K562 (cell line): Measurements from ENCODE around the gene SEC31A. TPM values are rescaled to one million over a fixed set of nuclear protein-coding genes. Genes with fewer than 3 reads are reported as not detected.

Experiments used
- BHLHE40 ChIP-seq: IDR thresholded peaks from 2 replicates; pipeline ENCODE4 v1.6.1; 2011; ENCODE audit warnings: low read length, improper control_type of control experiment
- CBX1 ChIP-seq: sonication (generic); IDR thresholded peaks from 2 replicates; pipeline ENCODE4 v1.6.1; 2016; ENCODE audit warnings: antibody characterized with exemption, low read depth, mild to moderate bottlenecking
- CHD2 ChIP-seq: IDR thresholded peaks from 2 replicates; pipeline ENCODE4 v1.6.1; 2011; ENCODE audit warnings: low read depth, low read length
- GABPB2 ChIP-seq: fragments of 250-450 bp; sonication (Bioruptor Pico); conservative IDR thresholded peaks from 2 replicates; pipeline ENCODE4 v1.5.1; 2021; ENCODE audit warnings: mild to moderate bottlenecking
- HMGN3 ChIP-seq: IDR thresholded peaks from 2 replicates; pipeline ENCODE4 v1.6.1; 2011; ENCODE audit warnings: borderline replicate concordance, low read depth, mild to moderate bottlenecking, mixed read lengths, low read length; ENCODE audit not compliant: insufficient read length; ENCODE audit errors: extremely low read depth
- POLR2AphosphoS5 ChIP-seq: IDR thresholded peaks from 2 replicates; pipeline ENCODE4 v1.6.1; 2011; ENCODE audit warnings: mild to moderate bottlenecking, low read depth, low read length, moderate library complexity; ENCODE audit not compliant: control insufficient read depth, insufficient read depth
- RBFOX2 ChIP-seq: fragments of 200-400 bp; formaldehyde crosslinking; IDR thresholded peaks from 2 replicates; pipeline ENCODE4 v1.6.1; 2017; ENCODE audit warnings: low read depth, mild to moderate bottlenecking, low read length, moderate library complexity
- SRSF3 ChIP-seq: fragments of 200-400 bp; formaldehyde crosslinking; IDR thresholded peaks from 2 replicates; pipeline ENCODE4 v1.6.1; 2016; ENCODE audit warnings: mild to moderate bottlenecking, low read length, moderate library complexity; ENCODE audit not compliant: insufficient read depth
- XRCC5 ChIP-seq: fragments of 200-400 bp; formaldehyde crosslinking; IDR thresholded peaks from 2 replicates; pipeline ENCODE4 v1.6.1; 2017; ENCODE audit warnings: low read depth, mild to moderate bottlenecking, low read length
- YY1 ChIP-seq, 3 experiments: IDR thresholded peaks; 2 replicates each; pipeline ENCODE4 v1.6.1; 2011; ENCODE audit warnings: low read length in 2 of 3, mild to moderate bottlenecking in 2 of 3, moderate library complexity in 2 of 3, borderline replicate concordance in 1 of 3, control low read depth in 1 of 3, low read depth in 1 of 3; ENCODE audit not compliant: insufficient read depth in 3 of 3, insufficient replicate concordance in 2 of 3, control insufficient read depth in 1 of 3, insufficient read length in 1 of 3; ENCODE audit errors: extremely low read depth in 1 of 3
- ZC3H4 ChIP-seq: sonication (generic); formaldehyde crosslinking; IDR thresholded peaks from 2 replicates; pipeline ENCODE4 v1.9.0; 2021; ENCODE audit warnings: missing genetic modification reagents, borderline replicate concordance
- ZEB2 ChIP-seq: fragments of 450-650 bp; IDR thresholded peaks from 2 replicates; pipeline ENCODE4 v1.6.1; 2016
- ZNF212 ChIP-seq: fragments of 450-650 bp; formaldehyde crosslinking; IDR thresholded peaks from 2 replicates; pipeline ENCODE4 v1.4.0; 2020; ENCODE audit warnings: mild to moderate bottlenecking
- ZNF3 ChIP-seq: fragments of 250-450 bp; sonication (Bioruptor Pico); IDR thresholded peaks from 2 replicates; pipeline ENCODE4 v1.5.0; 2021; ENCODE audit warnings: mild to moderate bottlenecking, moderate library complexity
- polyA plus RNA-seq, 8 experiments: library from polyadenylated mRNA; depleted of rRNA in 4 of 8; stranded (reverse) in 5 of 8; unstranded in 3 of 8; fragments of >200 nt; fragmentation: Nextera tagmentation in 2 of 8; fragmentation: Illumina TruSeq in 1 of 8; extraction: Ambion mirVana in 2 of 8; extraction: Trizol in 1 of 8; gene quantifications; 2 replicates each; pipeline versions ENCODE4 v1.2.1 to v1.2.3, GENCODE V29; 2011 to 2014; ENCODE audit warnings: inconsistent platforms in 1 of 8, missing spikeins in 1 of 8
- total RNA-seq, 7 experiments: library from RNA; depleted of rRNA in 6 of 7; stranded (reverse); fragments of >200 nt in 6 of 7; fragmentation: Illumina TruSeq in 2 of 7; extraction: Trizol in 2 of 7; gene quantifications; 2 replicates each; pipeline versions ENCODE4 v1.2.1 to v1.2.3, GENCODE V29; 2011 to 2021; ENCODE audit warnings: low replicate concordance in 1 of 7
- TF ChIP-seq, protein P1 (sequence below), 2 experiments: fragments of 450-650 bp in 1 of 2; sonication (generic) in 1 of 2; formaldehyde crosslinking in 1 of 2; IDR thresholded peaks in 1 of 2; conservative IDR thresholded peaks in 1 of 2; 2 replicates each; pipeline versions ENCODE4 v1.6.1 to v1.8.1; 2016 to 2023; ENCODE audit warnings: mild to moderate bottlenecking in 2 of 2, moderate library complexity in 2 of 2, inconsistent platforms in 1 of 2, missing genetic modification reagents in 1 of 2
- TF ChIP-seq, protein P2 (sequence below): fragments of 450-650 bp; IDR thresholded peaks from 2 replicates; pipeline ENCODE4 v1.7.1; 2018; ENCODE audit warnings: mild to moderate bottlenecking, low read depth; ENCODE audit not compliant: partially characterized antibody
- TF ChIP-seq, protein P3 (sequence below), 2 experiments: fragments of 450-650 bp in 1 of 2; sonication (generic) in 1 of 2; formaldehyde crosslinking; conservative IDR thresholded peaks; 2 replicates each; pipeline versions ENCODE4 v1.4.0 to v1.8.1; 2020 to 2022; ENCODE audit warnings: mild to moderate bottlenecking in 1 of 2, missing genetic modification reagents in 1 of 2
- TF ChIP-seq, protein P4 (sequence below), 2 experiments: IDR thresholded peaks in 1 of 2; conservative IDR thresholded peaks in 1 of 2; 2 replicates each; pipeline ENCODE4 v1.6.1; 2016; ENCODE audit warnings: low read depth in 2 of 2, mild to moderate bottlenecking in 1 of 2, missing compliant biosample characterization in 1 of 2, missing genetic modification characterization in 1 of 2, moderate library complexity in 1 of 2

SEC31A gene
- total and polyA plus RNA-seq, 9 of the 15 experiments (the other 6 are each of a cell fraction or from before 2014, with no cell fraction given): 78.9 to 241 (median 173) TPM

DNA sequence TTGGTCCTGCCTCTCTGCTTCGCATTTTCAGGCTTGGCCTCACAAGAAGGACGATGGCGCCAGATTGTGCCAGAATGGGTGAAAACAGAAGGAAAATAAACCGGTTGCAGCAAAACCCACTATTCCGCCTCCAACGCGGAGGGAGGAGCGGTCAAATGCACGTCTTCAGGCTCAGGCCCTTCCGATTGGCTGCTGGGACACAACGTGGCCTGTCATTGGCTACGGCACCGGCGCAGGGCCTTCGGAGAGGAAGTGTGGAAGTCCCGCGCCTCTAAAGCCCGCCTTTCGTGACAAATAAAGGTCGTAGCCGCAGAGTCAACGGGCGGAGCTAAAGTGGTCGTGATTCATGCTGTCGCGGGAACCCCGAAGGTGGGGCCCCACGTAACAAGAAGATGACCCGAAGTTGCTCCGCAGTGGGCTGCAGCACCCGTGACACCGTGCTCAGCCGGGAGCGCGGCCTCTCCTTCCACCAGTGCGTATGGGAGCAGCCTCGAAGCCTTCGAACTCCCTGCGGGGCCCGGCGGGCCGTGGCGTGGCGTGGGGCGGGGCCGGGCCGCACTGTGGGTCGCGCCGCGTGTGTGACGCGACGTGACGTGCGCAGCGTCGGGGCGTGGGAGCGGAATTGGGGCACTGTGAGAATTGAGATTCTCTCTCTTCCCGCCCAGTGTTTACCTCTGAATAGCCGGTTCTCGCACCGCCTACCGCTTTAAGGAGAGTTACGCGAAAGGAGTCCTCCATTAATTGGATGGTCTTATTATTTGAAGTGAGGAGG is 9.6 kb upstream of the SEC31A start, which contains the start of gene THAP9 (continued):
- no peak for TF ChIP-seq XRCC5
- TF ChIP-seq POLR2AphosphoS5: peak; percentile 91
- TF ChIP-seq, protein P1, sequence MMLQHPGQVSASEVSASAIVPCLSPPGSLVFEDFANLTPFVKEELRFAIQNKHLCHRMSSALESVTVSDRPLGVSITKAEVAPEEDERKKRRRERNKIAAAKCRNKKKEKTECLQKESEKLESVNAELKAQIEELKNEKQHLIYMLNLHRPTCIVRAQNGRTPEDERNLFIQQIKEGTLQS (IDR thresholded peaks at IDR 0.05): peak; percentile 48
- TF ChIP-seq, protein P1 (CRISPR knock-in tag; conservative IDR thresholded peaks at IDR 0.05): peak; percentile 24
- TF ChIP-seq CHD2: peak; percentile 92
- peak; percentile 55; the same call in 1 of the 2 replicates for TF ChIP-seq CBX1
- peak in 2 of 3 experiments; percentile 22 to 63 for TF ChIP-seq YY1 (IDR thresholded peaks at IDR 0.05; ENCODE audit: borderline replicate concordance in 1 of 3, control insufficient read depth in 1 of 3, extremely low read depth in 1 of 3, insufficient read depth in 3 of 3, insufficient read length in 1 of 3, insufficient replicate concordance in 2 of 3, low read depth in 1 of 3, low read length in 2 of 3)
- TF ChIP-seq BHLHE40: peak; percentile 49; the same call in 1 of the 2 replicates
- TF ChIP-seq, protein P2, sequence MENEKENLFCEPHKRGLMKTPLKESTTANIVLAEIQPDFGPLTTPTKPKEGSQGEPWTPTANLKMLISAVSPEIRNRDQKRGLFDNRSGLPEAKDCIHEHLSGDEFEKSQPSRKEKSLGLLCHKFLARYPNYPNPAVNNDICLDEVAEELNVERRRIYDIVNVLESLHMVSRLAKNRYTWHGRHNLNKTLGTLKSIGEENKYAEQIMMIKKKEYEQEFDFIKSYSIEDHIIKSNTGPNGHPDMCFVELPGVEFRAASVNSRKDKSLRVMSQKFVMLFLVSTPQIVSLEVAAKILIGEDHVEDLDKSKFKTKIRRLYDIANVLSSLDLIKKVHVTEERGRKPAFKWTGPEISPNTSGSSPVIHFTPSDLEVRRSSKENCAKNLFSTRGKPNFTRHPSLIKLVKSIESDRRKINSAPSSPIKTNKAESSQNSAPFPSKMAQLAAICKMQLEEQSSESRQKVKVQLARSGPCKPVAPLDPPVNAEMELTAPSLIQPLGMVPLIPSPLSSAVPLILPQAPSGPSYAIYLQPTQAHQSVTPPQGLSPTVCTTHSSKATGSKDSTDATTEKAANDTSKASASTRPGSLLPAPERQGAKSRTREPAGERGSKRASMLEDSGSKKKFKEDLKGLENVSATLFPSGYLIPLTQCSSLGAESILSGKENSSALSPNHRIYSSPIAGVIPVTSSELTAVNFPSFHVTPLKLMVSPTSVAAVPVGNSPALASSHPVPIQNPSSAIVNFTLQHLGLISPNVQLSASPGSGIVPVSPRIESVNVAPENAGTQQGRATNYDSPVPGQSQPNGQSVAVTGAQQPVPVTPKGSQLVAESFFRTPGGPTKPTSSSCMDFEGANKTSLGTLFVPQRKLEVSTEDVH: peak; percentile 88
- TF ChIP-seq, protein P3, sequence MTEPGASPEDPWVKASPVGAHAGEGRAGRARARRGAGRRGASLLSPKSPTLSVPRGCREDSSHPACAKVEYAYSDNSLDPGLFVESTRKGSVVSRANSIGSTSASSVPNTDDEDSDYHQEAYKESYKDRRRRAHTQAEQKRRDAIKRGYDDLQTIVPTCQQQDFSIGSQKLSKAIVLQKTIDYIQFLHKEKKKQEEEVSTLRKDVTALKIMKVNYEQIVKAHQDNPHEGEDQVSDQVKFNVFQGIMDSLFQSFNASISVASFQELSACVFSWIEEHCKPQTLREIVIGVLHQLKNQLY (CRISPR knock-in tag; conservative IDR thresholded peaks at IDR 0.05): peak in 1 of 2 experiments; percentile 54; a peak in 1 of 4 replicates
- TF ChIP-seq, protein P4, sequence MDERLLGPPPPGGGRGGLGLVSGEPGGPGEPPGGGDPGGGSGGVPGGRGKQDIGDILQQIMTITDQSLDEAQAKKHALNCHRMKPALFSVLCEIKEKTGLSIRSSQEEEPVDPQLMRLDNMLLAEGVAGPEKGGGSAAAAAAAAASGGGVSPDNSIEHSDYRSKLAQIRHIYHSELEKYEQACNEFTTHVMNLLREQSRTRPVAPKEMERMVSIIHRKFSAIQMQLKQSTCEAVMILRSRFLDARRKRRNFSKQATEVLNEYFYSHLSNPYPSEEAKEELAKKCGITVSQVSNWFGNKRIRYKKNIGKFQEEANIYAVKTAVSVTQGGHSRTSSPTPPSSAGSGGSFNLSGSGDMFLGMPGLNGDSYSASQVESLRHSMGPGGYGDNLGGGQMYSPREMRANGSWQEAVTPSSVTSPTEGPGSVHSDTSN (CRISPR knock-in tag; IDR thresholded peaks at IDR 0.05; ENCODE audit: low read depth): no peak
- TF ChIP-seq, protein P4 (tag; conservative IDR thresholded peaks at IDR 0.05; ENCODE audit: low read depth): peak; percentile 76
- no peak for TF ChIP-seq SRSF3
- no peak for TF ChIP-seq ZNF3 (CRISPR knock-in tag)
- TF ChIP-seq RBFOX2: peak; percentile 98
- TF ChIP-seq GABPB2 (CRISPR knock-in tag): no peak
- peak; percentile 34 for TF ChIP-seq ZEB2
- TF ChIP-seq ZC3H4 (CRISPR knock-in tag): no peak
- no peak for TF ChIP-seq ZNF212 (CRISPR knock-in tag)
- peak; percentile 81 for TF ChIP-seq HMGN3
